Activated CD4-positive, alpha-beta T cell treated with anti-CD3 and anti-CD28 coated beads, Interleukin-2, amount 50 U/mL, for 48 hours (primary cell): ENCODE results near the gene MAMDC2.
"Not testable (repeated sequence)": the region's sequence is repeated elsewhere in the genome, so short reads cannot be mapped to it uniquely, and the experiment has no call there.

Experiments used
- DNase-seq, 2 experiments: peaks; one replicate each; pipeline ENCODE4 v3.0.0-alpha.2; 2020

Gene MAMDC2

DNA sequence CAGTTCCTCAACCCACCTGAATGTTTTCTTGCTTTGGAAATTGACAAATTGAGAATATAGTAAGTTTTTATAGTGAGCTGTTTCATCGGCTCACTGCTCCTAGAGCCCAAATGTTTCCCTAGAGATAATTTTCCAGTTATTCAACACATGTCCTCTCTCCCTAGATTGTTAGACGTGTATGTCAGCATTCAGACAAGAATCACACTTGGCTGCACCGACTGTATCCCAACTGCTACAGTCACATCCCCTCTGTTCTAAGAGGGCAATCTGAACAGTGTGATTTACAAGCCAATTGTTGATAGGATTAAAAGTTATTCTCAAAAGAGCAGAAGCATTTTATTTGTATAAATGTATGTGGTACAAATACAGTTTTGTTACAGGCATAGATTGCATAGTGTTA is 93.9 kb downstream of the MAMDC2 start:
- DNase-seq = no peak

DNA sequence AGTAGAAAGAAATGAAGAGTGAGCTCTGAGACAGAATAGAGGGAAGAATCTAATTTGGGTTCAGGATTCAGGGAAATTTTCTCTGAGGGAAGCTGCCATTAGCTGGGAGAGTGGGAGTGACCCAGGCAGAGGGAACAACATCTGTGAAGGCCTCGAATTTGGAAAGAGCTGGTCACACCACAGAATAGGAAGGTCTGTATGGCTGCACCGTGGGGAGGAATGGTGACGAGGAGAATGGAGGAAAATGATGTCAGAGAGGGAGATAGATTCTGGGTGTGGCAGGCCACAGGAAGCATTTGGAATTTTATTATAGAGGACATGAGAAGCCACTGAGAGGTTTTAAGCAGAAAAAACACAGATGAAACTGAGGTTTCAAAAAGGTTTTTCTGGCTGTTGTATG is 98.5 kb downstream of the MAMDC2 start:
- DNase-seq = no peak

DNA sequence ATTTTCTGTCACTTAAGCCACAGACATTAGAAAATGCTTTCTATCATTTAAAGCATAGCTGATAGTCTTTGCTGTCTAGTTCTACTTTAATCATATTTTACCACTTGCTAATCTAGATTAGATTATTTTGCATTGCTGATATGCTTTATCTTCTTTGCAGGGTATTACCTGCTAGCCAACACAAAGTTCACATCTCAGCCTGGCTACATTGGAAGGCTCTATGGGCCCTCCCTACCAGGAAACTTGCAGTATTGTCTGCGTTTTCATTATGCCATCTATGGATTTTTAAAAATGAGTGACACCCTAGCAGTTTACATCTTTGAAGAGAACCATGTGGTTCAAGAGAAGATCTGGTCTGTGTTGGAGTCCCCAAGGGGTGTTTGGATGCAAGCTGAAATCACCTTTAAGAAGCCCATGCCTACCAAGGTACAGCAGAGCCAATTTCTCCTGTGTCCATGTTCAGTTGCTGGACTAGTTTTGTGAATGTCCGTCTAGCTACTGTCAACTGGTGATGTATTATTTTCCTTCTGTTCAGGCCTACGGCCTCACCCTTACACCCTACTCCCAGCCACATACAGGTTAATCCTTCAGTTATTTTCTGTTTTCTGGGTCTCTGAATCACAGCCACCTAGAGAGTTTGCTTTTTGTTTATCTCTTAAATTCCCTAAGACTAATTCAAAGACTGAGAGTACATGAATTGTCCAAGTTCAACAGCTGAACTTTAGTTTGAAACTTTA is 99.9 kb downstream of the MAMDC2 start:
- no peak for DNase-seq

DNA sequence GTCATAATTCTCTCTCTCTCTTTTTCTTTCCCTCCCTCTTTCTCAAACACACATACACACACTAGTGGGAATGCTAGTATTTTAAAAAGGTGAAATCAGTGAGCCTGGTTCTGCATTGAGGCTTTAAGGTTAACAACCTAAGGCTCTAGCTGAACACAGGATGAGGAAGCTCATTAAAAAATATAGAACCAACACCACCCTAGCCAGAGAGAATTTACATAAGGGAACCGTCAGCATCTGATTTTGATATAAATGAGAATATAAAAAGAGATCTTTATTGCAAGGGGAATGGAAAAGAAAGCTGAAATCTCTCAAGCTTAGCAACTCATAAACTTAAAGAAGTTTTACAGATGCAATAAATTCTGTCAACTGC is 100.5 kb downstream of the MAMDC2 start:
- DNase-seq = no peak

DNA sequence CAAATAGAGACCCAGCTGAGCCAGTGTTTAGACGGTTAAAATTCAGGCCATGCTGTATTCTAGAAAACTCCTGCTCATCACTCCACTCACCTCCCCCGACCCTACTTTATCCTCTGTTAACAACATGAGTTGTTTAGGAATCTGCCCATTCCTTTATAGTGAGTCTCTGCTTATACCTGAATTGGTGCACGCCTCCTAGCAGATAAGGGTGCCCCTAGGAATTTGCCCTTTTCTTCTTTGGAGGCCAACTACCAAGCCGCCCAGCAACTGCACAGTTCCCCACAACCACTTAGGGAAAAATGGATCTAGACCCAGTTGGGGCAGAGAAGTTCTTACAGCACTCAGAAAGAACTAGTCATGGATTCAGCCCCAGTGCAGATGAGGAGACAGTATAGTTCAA is 102.3 kb downstream of the MAMDC2 start:
- DNase-seq = no peak

DNA sequence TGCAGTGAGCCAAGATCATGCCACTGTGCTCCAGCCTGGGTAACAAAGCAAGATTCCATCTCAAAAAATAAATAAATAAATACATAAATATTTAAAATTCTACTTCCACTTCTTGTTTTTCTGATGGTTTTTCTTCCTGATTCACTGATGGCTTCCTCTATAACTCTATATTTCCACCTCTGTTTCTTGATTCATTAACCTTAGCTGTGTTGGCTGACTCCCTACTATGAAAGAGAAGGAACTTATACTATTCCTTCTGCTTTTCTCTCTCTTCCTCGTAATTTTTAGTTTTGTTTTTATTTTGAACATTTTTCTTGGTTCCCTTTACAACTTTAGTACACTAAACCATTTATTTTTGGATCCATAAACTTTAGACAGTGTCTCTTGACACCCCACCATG is 103.5 kb downstream of the MAMDC2 start:
- DNase-seq = no peak

DNA sequence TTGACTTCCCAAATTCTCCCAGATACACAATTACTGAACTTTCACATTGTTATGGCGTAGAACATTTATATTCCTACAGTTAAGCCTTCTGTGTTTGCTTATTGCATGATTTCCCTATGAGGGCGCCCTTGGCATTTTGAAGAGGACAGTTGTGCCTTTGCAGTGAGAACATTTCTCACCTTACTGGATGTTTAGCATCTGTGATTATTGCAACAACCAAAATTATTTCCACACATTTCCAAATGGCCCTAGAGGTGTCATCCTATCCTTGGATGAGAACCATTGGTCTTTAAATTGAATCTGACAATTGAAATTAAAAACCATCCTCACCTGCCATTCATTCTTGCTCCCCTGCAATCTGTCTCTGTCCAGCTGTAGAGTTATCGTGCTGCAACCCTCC is 104.0 kb downstream of the MAMDC2 start:
- DNase-seq = no peak

DNA sequence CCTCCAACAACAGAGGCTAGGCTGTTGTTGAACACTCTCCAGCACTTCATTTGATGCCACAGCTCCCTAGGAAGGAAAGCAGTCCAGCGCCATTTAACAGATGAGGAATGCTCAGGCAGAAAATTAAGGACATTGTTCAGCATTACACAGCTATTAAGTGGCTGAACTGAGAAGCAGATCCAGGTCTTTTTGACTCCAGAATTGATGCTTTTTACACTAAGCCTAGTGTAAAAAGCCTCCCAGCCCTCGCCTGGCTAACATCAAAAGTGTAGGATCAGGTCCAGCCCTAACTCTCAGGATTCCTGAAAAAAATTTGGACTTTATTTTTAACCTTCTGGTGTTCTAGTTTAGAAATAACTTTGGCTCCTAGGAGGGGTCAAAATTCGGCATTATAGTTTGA is 108.7 kb downstream of the MAMDC2 start:
- DNase-seq = no peak

DNA sequence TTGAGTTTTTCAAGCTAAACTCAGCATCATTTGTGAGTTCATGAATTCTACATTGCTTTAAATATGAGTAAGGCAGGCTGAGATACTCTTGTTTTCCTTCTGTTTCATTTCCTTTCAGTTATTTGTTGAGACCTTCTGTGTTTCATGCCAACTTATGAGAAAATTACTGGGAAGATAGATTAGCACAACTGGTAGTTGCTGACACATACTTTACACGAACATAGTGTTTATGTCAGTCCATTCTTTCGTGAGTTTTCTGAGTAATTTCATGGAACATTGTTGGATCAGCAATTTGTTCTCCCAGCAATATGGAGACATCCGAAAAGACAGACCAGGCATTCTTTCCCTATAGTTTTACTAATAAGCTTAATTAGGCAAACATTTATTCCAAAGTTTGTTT is 113.1 kb downstream of the MAMDC2 start:
- DNase-seq = no peak

DNA sequence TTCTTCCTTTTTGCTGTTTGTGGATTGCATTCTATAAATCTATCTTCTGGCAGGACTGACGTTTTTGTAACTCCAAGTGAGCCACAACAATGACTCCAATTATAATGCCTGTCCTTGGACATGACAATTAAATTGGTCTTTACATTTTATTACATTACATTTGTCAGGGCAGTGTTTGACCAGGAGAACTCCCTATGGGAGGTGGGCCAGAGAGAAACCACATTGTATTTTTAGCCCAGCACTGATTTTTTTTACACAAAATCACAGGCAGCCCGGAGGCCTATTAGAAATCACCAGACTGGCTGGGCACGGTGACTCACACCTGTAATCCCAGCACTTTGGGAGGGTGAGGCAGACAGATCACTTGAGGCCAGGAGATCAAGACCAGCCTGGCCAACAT is 116.0 kb downstream of the MAMDC2 start:
- no peak for DNase-seq

DNA sequence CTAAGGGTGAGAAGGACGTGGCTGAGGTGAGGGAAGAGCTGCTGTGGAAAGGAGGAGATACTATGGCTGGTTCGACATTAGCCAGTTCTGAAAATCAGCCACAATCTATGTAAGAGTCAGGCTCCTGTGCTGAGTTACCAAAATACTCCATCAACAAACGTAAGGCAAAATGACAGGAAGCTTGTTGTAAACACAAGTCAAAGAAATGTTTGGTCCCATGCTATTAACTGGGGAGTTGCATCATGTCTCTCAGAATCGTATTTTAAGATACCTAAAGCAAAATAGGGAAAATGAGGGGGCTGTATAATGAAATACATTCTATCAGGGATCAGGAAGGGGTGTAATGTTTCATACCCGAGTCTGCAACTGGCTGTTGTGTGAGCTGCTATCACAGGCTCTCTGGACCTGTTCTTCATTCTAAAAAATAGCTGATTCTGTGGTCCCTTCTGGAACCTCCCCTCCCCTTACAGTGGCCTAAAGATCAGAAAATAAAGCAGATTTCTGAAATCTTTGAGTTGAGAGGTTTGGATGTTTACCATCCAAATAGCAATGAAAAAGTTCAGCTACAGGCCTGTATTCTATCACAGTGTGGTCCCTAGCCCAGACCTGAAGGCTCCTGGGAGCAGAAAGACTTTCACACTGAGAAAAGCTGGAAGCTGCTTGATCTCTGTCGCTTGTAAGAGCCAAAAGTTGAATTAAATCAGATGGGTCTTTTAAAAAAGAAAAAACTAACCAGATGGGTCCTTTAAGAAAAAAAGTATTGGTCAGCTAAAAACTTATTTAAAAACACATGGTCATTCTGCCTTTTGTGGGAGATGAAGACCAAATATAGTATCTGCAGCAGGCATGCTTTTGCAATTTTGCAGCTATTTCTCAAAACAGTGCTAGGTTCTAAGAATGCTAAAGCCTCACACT is 117.3 kb downstream of the MAMDC2 start:
- DNase-seq = no peak

DNA sequence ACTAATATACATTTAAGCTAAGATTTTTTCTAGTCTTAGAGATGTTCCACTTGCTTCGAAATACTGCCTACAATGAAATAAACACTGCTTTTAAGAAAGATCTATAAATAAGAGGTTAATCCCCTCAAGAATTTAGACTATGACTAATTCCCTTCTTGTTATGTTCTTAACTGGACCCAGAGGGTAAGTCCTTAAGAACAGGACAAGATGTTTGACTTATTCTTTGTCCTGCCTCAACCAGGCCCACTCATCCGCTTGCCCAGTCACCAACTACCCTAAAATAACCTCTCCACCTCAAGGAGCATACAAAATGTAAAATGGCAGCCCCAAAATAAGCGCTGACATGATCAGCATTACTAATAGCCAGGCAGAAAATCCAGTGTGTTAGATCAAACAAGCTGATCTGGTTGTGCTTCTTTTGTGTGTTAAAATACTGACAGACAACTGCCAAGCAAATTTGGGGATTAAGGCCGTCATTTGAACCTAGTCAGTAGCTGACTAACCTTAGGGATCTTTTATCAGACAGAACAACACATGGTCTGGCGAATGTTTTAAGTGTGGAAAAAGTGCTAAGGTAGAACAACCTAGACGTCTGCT is 121.5 kb downstream of the MAMDC2 start:
- no peak for DNase-seq

DNA sequence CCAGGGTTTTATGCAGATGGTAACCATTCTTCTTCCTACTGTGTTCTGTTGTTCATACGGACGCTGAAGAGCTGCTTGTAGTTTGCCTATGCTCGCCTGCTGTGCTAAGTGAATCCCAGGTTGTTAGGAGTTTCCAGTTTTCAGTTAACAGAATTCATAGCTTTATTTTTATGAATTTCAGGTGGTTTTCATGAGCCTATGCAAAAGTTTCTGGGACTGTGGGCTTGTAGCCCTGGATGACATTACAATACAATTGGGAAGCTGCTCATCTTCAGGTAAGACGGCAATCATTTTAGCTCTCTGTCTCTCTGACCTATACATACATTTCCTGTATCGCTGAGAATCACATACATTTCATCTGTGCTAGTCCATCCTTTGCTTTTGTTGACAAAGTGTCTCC is 124.9 kb downstream of the MAMDC2 start:
- no peak for DNase-seq

DNA sequence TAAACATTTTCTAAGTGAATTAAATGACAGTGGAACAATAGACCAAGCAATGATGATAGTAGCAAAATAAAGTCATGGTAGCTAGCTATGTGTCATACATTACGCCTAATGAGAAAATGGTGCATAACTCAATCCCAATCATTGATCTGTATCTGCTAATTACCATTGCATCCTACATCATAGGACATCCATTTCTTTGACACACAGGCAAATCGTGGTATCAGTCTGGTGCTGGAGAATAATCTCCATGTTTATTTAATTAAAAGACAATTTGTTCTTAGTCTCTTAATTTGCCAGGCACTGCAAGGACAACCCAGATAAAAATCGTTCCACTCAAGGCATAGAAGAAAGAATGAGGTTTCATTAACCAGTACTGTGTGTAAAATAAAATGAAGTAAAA is 125.6 kb downstream of the MAMDC2 start:
- DNase-seq = no peak

DNA sequence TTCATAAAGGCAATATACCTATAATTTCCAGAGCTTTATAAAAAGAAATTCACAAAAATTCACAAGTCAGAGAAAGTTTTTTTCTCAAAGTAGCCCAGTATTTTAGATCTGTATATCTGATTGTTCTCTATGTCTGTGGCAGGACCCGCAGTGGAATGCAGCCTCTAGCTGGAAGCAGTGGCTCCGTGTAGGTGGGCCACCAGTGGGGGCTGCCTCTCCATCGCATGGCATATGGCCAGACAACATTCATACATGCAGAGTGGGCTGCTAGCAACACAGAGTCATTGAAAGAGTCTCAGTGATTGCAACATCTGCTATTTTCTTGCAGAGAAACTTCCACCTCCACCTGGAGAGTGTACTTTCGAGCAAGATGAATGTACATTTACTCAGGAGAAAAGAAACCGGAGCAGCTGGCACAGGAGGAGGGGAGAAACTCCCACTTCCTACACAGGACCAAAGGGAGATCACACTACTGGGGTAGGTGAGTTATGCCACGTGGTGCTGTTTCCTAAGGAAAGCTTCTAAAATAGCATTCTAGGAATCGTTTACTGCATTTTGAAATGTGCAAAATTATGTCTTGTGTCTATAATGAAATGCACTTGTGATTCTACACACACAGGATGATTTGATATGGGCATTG is 126.6 kb downstream of the MAMDC2 start:
- no peak for DNase-seq

DNA sequence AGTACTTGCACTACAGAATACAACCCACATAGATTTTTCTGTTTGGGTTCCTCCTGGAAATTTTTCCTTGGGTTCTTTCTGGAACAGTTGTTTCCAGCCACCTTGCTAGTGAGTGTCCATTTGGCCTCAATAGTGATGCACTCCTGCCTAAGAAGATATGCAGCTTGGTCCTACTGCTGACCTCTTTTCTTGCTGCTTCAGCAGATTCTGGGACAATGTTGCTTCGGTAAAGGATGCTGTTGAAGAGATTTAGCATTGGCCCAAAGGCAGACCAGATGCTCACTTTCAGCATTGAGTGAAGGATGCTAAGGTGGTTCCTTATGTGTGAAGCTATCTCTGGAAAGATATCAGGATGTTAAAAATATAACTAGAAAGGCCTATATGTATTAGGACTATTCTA is 128.9 kb downstream of the MAMDC2 start:
- no peak for DNase-seq

DNA sequence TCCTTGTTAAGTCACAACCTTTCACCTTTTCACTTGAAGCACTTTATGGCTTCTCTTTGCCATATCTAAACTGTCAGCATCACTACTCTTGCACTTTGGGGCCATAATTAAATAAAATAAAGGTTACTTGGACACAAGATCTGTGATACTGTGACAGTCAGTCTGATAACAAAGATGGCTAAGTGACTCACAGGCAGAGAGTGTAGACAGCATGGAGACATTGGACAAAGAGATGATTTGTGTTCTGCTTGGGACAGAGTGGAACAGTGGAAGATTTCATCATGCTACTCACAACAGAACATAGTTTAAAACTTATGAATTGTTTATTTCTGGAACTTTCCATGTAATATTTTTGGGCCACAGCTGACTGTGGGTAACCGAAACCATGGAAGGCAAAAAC is 133.5 kb downstream of the MAMDC2 start:
- DNase-seq = no peak

DNA sequence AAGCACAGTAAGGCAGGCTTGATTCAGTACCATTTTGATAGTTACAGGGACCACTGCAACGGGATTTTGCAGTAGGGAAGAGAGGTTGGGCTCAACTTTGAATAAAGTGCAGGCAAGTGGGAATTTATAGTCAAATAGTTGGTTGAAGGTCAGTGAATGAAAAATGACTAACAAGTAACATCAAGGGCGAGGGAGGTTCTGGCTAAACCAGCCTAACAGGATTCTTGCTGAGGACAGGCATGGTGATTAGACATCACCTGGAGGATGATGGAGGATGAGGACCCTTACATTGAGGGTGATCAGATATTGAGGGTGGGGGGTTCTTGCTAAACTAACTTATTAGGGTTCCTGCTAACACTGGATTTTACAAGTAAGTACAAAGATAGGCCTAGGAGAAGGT is 149.1 kb downstream of the MAMDC2 start:
- DNase-seq = no peak

DNA sequence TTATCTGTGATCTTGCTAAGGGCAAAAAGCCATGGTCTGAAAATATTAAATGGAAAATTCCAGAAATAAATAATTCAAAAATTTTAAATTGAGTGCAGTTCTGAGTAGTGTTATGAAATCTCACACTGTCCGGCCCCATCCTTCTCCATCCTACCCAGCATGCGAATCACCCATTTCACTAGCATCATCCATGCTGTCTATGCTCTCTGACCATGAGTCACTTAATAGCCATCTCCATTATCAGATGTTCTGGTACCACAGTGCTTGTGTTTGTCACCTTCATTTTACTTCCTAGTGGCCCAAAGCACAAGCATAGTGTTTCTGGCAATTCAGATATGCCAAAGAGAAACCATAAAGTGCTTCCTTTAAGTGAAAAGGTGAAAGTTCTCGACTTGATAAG is 151.8 kb downstream of the MAMDC2 start:
- DNase-seq = no peak

DNA sequence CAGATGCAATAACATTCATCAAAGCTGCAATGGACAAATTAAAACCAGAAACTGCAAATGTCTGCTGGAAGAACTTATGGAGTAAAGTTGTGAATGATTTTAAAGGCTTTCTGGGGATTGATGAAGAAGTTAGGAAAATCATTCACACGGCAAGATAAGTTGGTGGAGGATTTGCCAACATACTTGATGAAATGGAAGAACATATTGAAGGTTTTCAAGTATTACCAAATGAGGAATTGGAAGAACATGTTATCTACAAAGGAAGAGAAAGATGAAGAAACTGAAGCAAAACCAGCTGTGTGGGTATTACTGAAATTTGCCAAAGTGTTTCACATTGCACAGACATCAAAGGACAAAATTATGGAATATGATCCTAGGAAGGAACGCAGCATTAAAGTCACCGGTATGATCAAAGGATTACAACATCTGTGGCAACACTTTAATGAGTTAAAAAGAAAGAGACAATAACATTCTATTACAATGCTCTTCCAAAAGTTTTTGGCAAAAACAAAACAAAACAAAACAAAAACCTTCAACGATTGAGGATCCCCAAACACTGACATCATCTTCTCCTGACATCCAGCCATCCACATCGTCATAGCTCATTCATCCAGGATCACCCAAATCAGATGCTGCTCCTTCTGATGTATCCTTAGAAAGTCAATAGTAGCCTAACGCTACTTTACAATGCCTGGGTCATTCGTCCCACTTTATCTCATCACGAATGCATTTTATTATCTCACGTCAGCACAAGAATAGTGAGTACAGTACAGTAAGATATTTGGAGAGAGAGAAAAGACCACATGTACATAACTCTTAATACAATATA is 153.8 kb downstream of the MAMDC2 start:
- DNase-seq = no peak

DNA sequence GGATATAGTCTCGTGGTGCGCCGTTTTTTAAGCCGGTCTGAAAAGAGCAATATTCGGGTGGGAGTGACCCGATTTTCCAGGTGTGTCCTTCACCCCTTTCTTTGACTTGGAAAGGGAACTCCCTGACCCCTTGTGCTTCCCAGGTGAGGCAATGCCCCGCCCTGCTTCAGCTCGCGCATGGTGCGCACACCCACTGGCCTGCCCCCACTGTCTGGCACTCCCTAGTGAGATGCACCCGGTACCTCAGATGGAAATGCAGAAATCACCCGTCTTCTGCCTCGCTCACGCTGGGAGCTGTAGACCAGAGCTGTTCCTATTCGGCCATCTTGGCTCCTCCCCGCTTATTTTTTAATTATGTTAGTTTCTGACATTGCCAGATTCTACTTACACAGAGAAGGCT is 161.1 kb downstream of the MAMDC2 start:
- DNase-seq = not testable (repeated sequence)

DNA sequence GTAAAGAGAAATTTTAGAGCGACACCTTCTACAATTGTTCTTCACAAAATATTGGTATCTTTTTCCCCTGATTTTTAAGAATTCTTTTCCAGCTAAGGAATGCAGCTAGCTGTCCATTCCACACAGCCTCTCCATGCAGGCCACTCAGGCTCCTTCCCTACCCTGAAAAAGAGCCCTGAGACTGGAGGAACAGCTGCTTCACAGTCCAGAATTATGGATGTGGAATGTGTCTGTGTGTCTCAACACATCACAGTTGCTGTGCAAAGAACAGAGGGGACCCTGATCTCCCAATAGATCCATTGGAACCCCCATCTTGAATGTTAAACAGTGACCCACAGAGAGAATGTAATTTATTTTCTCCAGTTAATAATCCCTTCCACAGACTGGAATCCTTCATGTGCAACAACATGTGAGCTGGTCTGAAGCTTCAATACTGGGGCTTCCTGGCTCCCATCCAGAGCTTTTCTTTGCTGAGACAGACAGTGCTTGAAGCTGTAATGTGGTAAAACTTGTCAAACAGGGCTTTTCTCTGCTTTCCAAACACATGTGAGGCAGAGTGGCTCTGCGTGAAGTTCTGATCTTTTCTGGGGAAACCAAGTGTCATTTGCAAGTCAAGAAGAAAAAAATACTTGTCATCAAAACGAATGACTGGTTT is 161.8 kb downstream of the MAMDC2 start:
- no peak for DNase-seq
